ENCODE measurements around the gene FBXL4. TPM values are rescaled to one million over a fixed set of nuclear protein-coding genes. Genes with fewer than 3 reads are reported as not detected.

Gene FBXL4
- total RNA-seq, 2 experiments from 2014 or later, result 14.5 to 20.9 TPM

GRCh38 chr6:98904096-98904495 is 43.6 kb downstream of the FBXL4 start:
- intact Hi-C loops (cut with micrococcal nuclease; ENCODE audit: unreplicated experiment), result no loop called here
- no peaks in the 10 kb centered on the region for H3K9me2 ChIP-seq (ENCODE audit: insufficient read depth, low read length)
- ChIA-PET CTCF (ENCODE audit: unreplicated experiment) (no interaction called here), POLR2A (interaction anchor here (0.5 to 4.2 kb wide), 5 partner anchors 14 to 125 kb away, joined by 3 to 24 read pairs (median 5); no protein-coding TSS in a partner anchor)
- DNase-seq (ENCODE audit: low spot score), result no peak
- no peak overlapping the region for H3K4me3 ChIP-seq (ENCODE audit: low read depth, low read length, poor library complexity, severe bottlenecking)
- no peaks in the 10 kb centered on the region for H4K20me1 ChIP-seq (ENCODE audit: insufficient read depth, low read length)
- H3K27ac ChIP-seq (ENCODE audit: low read depth, low read length, poor library complexity, severe bottlenecking), result no peak overlapping the region
- H3K4me1 ChIP-seq (ENCODE audit: insufficient read depth, low read length, poor library complexity, severe bottlenecking), result peaks cover 22% of the 10 kb centered on the region
- no peak overlapping the region for H2AFZ ChIP-seq (ENCODE audit: low read length)
- peaks cover 70% of the 10 kb centered on the region for H3K36me3 ChIP-seq (ENCODE audit: insufficient read depth, low read length)
- H3K79me2 ChIP-seq (ENCODE audit: insufficient read depth, low read depth, low read length), result no peaks in the 10 kb centered on the region
- H3K9me3 ChIP-seq (ENCODE audit: low read length), result 0 out of 2 replicates have a peak, but pooled peaks cover 10% of the 10 kb centered on the region
- TF ChIP-seq CTCF (conservative IDR thresholded peaks at IDR 0.05; ENCODE audit: low read length), result no peak
- no peak for TF ChIP-seq EZH2phosphoT487 (IDR thresholded peaks at IDR 0.05; ENCODE audit: borderline replicate concordance, low read depth, low read length)
- no TSS peak for BruUV-seq (replicated peaks)
- H3K4me2 ChIP-seq (ENCODE audit: low read length), result peak overlapping the region; percentile 29; the same call in 1 of the 2 replicates

- no peak for DNase-seq (ENCODE audit: low spot score)
- ChIA-PET CTCF (ENCODE audit: unreplicated experiment) (no interaction called here), POLR2A (no interaction called here)
- no peak overlapping the region for H3K27ac ChIP-seq (ENCODE audit: low read depth, low read length, poor library complexity, severe bottlenecking)
- intact Hi-C loops (cut with micrococcal nuclease; ENCODE audit: unreplicated experiment), result no loop called here
- peaks cover 29% of the 10 kb centered on the region for H3K4me1 ChIP-seq (ENCODE audit: insufficient read depth, low read length, poor library complexity, severe bottlenecking)
- peaks cover 93% of the 10 kb centered on the region for H3K36me3 ChIP-seq (ENCODE audit: insufficient read depth, low read length)
- no peaks in the 10 kb centered on the region for H3K9me2 ChIP-seq (ENCODE audit: insufficient read depth, low read length)
- no peak overlapping the region for H2AFZ ChIP-seq (ENCODE audit: low read length)
- H4K20me1 ChIP-seq (ENCODE audit: insufficient read depth, low read length), result no peaks in the 10 kb centered on the region
- H3K79me2 ChIP-seq (ENCODE audit: insufficient read depth, low read depth, low read length), result no peaks in the 10 kb centered on the region
- no peak overlapping the region for H3K4me2 ChIP-seq (ENCODE audit: low read length)
- 0 out of 2 replicates have a peak, but pooled peaks cover 14% of the 10 kb centered on the region for H3K9me3 ChIP-seq (ENCODE audit: low read length)
- TF ChIP-seq CTCF (conservative IDR thresholded peaks at IDR 0.05; ENCODE audit: low read length) (no peak), EZH2phosphoT487 (IDR thresholded peaks at IDR 0.05; ENCODE audit: borderline replicate concordance, low read depth, low read length) (no peak)
- BruUV-seq (replicated peaks), result no TSS peak
- H3K4me3 ChIP-seq (ENCODE audit: low read depth, low read length, poor library complexity, severe bottlenecking), result no peak overlapping the region
Measured at GRCh38 chr6:98900706-98901105, 47.0 kb downstream of the FBXL4 start.

- no peak for DNase-seq (ENCODE audit: low spot score)
- Histone ChIP-seq H3K4me1 (ENCODE audit: insufficient read depth, low read length, poor library complexity, severe bottlenecking) (peaks cover 10% of the 10 kb centered on the region), H3K27ac (ENCODE audit: low read depth, low read length, poor library complexity, severe bottlenecking) (no peak overlapping the region), H3K4me2 (ENCODE audit: low read length) (no peak overlapping the region), H4K20me1 (ENCODE audit: insufficient read depth, low read length) (no peaks in the 10 kb centered on the region), H3K9me3 (ENCODE audit: low read length) (0 out of 2 replicates have a peak, but pooled peaks cover 12% of the 10 kb centered on the region), H3K36me3 (ENCODE audit: insufficient read depth, low read length) (peaks cover 76% of the 10 kb centered on the region), H3K79me2 (ENCODE audit: insufficient read depth, low read depth, low read length) (no peaks in the 10 kb centered on the region), H2AFZ (ENCODE audit: low read length) (no peak overlapping the region), H3K4me3 (ENCODE audit: low read depth, low read length, poor library complexity, severe bottlenecking) (no peak overlapping the region), H3K9me2 (ENCODE audit: insufficient read depth, low read length) (no peaks in the 10 kb centered on the region)
- intact Hi-C loops (cut with micrococcal nuclease; ENCODE audit: unreplicated experiment), result no loop called here
- no peak for TF ChIP-seq EZH2phosphoT487 (IDR thresholded peaks at IDR 0.05; ENCODE audit: borderline replicate concordance, low read depth, low read length)
- TF ChIP-seq CTCF (conservative IDR thresholded peaks at IDR 0.05; ENCODE audit: low read length), result no peak
- BruUV-seq (replicated peaks), result no TSS peak
- ChIA-PET CTCF (ENCODE audit: unreplicated experiment) (no interaction called here), POLR2A (interaction anchor here (0.6 to 1.4 kb wide), 2 partner anchors 11 to 26 kb away, joined by 3 read pairs; no protein-coding TSS in a partner anchor)
Measured at GRCh38 chr6:98894810-98895209, 52.9 kb downstream of the FBXL4 start.
